Measurements from ENCODE around the gene MRTFB.
A peak's percentile ranks its signal among the peaks of the same experiment; 100 is the strongest.

MRTFB gene

GRCh38 chr16:14063618-14064581, 7.2 kb upstream of the MRTFB start:
- H3K4me3 ChIP-seq (replicated peaks; ENCODE audit: low read depth, low read length) = no peak overlapping the region
- TF ChIP-seq CTCF (IDR thresholded peaks at IDR 0.05; ENCODE audit: low read depth, low read length, missing control alignments) = no peak
- no peak for DNase-seq (ENCODE audit: extremely low read depth, low read depth)

GRCh38 chr16:14069818-14070217, 1.3 kb upstream of the MRTFB start:
- H3K4me3 ChIP-seq (replicated peaks; ENCODE audit: low read depth, low read length) = no peak overlapping the region
- no peak for DNase-seq (ENCODE audit: extremely low read depth, low read depth)
- no peak for TF ChIP-seq CTCF (IDR thresholded peaks at IDR 0.05; ENCODE audit: low read depth, low read length, missing control alignments)

- peak overlapping the region; percentile 70 for H3K4me3 ChIP-seq (replicated peaks; ENCODE audit: low read depth, low read length)
- no peak for DNase-seq (ENCODE audit: extremely low read depth, low read depth)
- TF ChIP-seq CTCF (IDR thresholded peaks at IDR 0.05; ENCODE audit: low read depth, low read length, missing control alignments) = no peak
Measured at GRCh38 chr16:14070555-14070876, 603 bp upstream of the MRTFB start.

GRCh38 chr16:14071576-14072271, 605 bp downstream of the MRTFB start:
- H3K4me3 ChIP-seq (replicated peaks; ENCODE audit: low read depth, low read length) = peak overlapping the region; percentile 70
- TF ChIP-seq CTCF (IDR thresholded peaks at IDR 0.05; ENCODE audit: low read depth, low read length, missing control alignments) = no peak
- DNase-seq (ENCODE audit: extremely low read depth, low read depth) = no peak

- no peak for DNase-seq (ENCODE audit: extremely low read depth, low read depth)
- peak overlapping the region; percentile 70 for H3K4me3 ChIP-seq (replicated peaks; ENCODE audit: low read depth, low read length)
- no peak for TF ChIP-seq CTCF (IDR thresholded peaks at IDR 0.05; ENCODE audit: low read depth, low read length, missing control alignments)
Measured at GRCh38 chr16:14072360-14072759, 1.2 kb downstream of the MRTFB start.

GRCh38 chr16:14074544-14074943, 3.4 kb downstream of the MRTFB start:
- DNase-seq (ENCODE audit: extremely low read depth, low read depth) = no peak
- H3K4me3 ChIP-seq (replicated peaks; ENCODE audit: low read depth, low read length) = no peak overlapping the region

More at GRCh38 chr16:14074544-14074943, 3.4 kb downstream of the MRTFB start:
- TF ChIP-seq CTCF (IDR thresholded peaks at IDR 0.05; ENCODE audit: low read depth, low read length, missing control alignments) = no peak
